ENCODE data around the gene ARHGAP9.

GRCh38 chr12:57450057-57450456 is 29.6 kb downstream of the ARHGAP9 start:
- TF ChIP-seq, protein P1, sequence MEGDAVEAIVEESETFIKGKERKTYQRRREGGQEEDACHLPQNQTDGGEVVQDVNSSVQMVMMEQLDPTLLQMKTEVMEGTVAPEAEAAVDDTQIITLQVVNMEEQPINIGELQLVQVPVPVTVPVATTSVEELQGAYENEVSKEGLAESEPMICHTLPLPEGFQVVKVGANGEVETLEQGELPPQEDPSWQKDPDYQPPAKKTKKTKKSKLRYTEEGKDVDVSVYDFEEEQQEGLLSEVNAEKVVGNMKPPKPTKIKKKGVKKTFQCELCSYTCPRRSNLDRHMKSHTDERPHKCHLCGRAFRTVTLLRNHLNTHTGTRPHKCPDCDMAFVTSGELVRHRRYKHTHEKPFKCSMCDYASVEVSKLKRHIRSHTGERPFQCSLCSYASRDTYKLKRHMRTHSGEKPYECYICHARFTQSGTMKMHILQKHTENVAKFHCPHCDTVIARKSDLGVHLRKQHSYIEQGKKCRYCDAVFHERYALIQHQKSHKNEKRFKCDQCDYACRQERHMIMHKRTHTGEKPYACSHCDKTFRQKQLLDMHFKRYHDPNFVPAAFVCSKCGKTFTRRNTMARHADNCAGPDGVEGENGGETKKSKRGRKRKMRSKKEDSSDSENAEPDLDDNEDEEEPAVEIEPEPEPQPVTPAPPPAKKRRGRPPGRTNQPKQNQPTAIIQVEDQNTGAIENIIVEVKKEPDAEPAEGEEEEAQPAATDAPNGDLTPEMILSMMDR (IDR thresholded peaks at IDR 0.05; ENCODE audit: control extremely low read depth in 1 of 3, insufficient read depth in 1 of 3, low read depth in 1 of 3, low read length in 3 of 3), result no peak
- no peak for TF ChIP-seq JUN (IDR thresholded peaks at IDR 0.05; ENCODE audit: low read depth, low read length)
- no peak for TF ChIP-seq TAF1 (IDR thresholded peaks at IDR 0.05; ENCODE audit: low read depth, low read length)
- TF ChIP-seq EP300 (IDR thresholded peaks at IDR 0.05; ENCODE audit: borderline replicate concordance in 1 of 2, low read depth in 2 of 2, low read length in 2 of 2), result no peak
- TF ChIP-seq POLR2A (IDR thresholded peaks at IDR 0.05; ENCODE audit: control extremely low read depth in 1 of 2, low read depth in 2 of 2, low read length in 2 of 2), result no peak
- TF ChIP-seq RFX5 (IDR thresholded peaks at IDR 0.05; ENCODE audit: borderline replicate concordance, low read depth, low read length), result no peak
- TF ChIP-seq HDAC2 (IDR thresholded peaks at IDR 0.05; ENCODE audit: borderline replicate concordance in 1 of 2, low read depth in 2 of 2, low read length in 2 of 2), result no peak

Data from H1 (cell line).